ENCODE data around the gene INPP5D. TPM values are rescaled to one million over a fixed set of nuclear protein-coding genes. Genes with fewer than 3 reads are reported as not detected.

Gene INPP5D
- total and polyA plus RNA-seq, 2 of the 13 experiments (the other 11 are each of a cell fraction or from before 2014, with no cell fraction given): 16.7 to 18.0 TPM

- Histone ChIP-seq H3K9me3 (ENCODE audit: low read length) (no peaks in the 10 kb centered on the region), H4K20me1 (ENCODE audit: insufficient read depth, low read length) (no peaks in the 10 kb centered on the region), H3K79me2 (ENCODE audit: insufficient read depth, low read length) (no peaks in the 10 kb centered on the region), H3K4me3 (replicated peaks in 1 of 3; ENCODE audit: insufficient read depth in 1 of 3, low read depth in 2 of 3, low read length in 3 of 3) (no peak overlapping the region), H3K27me3 (ENCODE audit: control insufficient read depth in 1 of 2, insufficient read depth in 2 of 2, low read length in 2 of 2) (no peaks in the 10 kb centered on the region), H3K9ac (ENCODE audit: insufficient read depth, low read depth, low read length) (no peak overlapping the region), H3K27ac (ENCODE audit: extremely low read length, insufficient read depth, low read length) (no peak overlapping the region), H3K4me2 (ENCODE audit: low read depth, low read length) (no peak overlapping the region), H3K4me1 (ENCODE audit: insufficient read depth, low read length) (no peaks in the 10 kb centered on the region), H3K36me3 (replicated peaks in 1 of 2; ENCODE audit: control insufficient read depth in 1 of 2, insufficient read depth in 2 of 2, low read length in 2 of 2) (peaks cover 29 to 68% of the 10 kb centered on the region in 2 experiments; a peak in 4 of 5 replicates), H2AFZ (ENCODE audit: low read length) (no peak overlapping the region)
- 97% methylated on average over 11 of the region's 11 CpGs for WGBS (ENCODE audit: low lambda C conversion rate)
- BruUV-seq (replicated peaks): no TSS peak
- CTCF ChIA-PET (ENCODE audit: low intra/inter-chr PET ratio, low total read pairs): no interaction called here
- POLR2A ChIA-PET: no interaction called here
- FAIRE-seq (no peak), ATAC-seq (no peak), DNase-seq (ENCODE audit: low spot score) (no peak)
- in situ Hi-C loops (cut with HindIII; ENCODE audit: extremely low pct_ligation_motif_present, low pct_unique_long_range_greater_than_20kb) (no loop called here), intact Hi-C loops (cut with micrococcal nuclease; ENCODE audit: unreplicated experiment) (no loop called here)
- TF ChIP-seq GABPB1 (CRISPR knock-in tag; IDR thresholded peaks at IDR 0.05) (no peak), MBD4 (IDR thresholded peaks at IDR 0.05; ENCODE audit: borderline replicate concordance, low read length) (no peak), YEATS2 (CRISPR knock-in tag; IDR thresholded peaks at IDR 0.05; ENCODE audit: borderline replicate concordance) (no peak), ZNF629 (CRISPR knock-in tag; conservative IDR thresholded peaks at IDR 0.05) (no peak), PBX3 (CRISPR knock-in tag; IDR thresholded peaks at IDR 0.05; ENCODE audit: borderline replicate concordance) (no peak), ZNF569 (CRISPR knock-in tag; IDR thresholded peaks at IDR 0.05; ENCODE audit: borderline replicate concordance) (no peak), ZNF878 (CRISPR knock-in tag; IDR thresholded peaks at IDR 0.05) (no peak)
Measured at GRCh38 chr2:233161730-233162129, 101.6 kb downstream of the INPP5D start.

GRCh38 chr2:233162770-233163169, 102.6 kb downstream of the INPP5D start:
- no peak for FAIRE-seq
- ChIA-PET POLR2A (no interaction called here), CTCF (ENCODE audit: low intra/inter-chr PET ratio, low total read pairs) (no interaction called here)
- Histone ChIP-seq H3K4me1 (ENCODE audit: insufficient read depth, low read length) (no peaks in the 10 kb centered on the region), H3K36me3 (replicated peaks in 1 of 2; ENCODE audit: control insufficient read depth in 1 of 2, insufficient read depth in 2 of 2, low read length in 2 of 2) (peaks cover 29 to 61% of the 10 kb centered on the region in 2 experiments; a peak in 4 of 5 replicates), H3K4me3 (replicated peaks in 1 of 3; ENCODE audit: insufficient read depth in 1 of 3, low read depth in 2 of 3, low read length in 3 of 3) (no peak overlapping the region), H3K27ac (ENCODE audit: extremely low read length, insufficient read depth, low read length) (no peak overlapping the region), H3K9me3 (ENCODE audit: low read length) (no peaks in the 10 kb centered on the region), H3K4me2 (ENCODE audit: low read depth, low read length) (no peak overlapping the region), H3K79me2 (ENCODE audit: insufficient read depth, low read length) (no peaks in the 10 kb centered on the region), H3K9ac (ENCODE audit: insufficient read depth, low read depth, low read length) (no peak overlapping the region), H2AFZ (ENCODE audit: low read length) (no peak overlapping the region), H3K27me3 (ENCODE audit: control insufficient read depth in 1 of 2, insufficient read depth in 2 of 2, low read length in 2 of 2) (no peaks in the 10 kb centered on the region), H4K20me1 (ENCODE audit: insufficient read depth, low read length) (no peaks in the 10 kb centered on the region)
- no peak for ATAC-seq
- 96% methylated on average over 8 of the region's 8 CpGs for WGBS (ENCODE audit: low lambda C conversion rate)
- intact Hi-C loops (cut with micrococcal nuclease; ENCODE audit: unreplicated experiment): no loop called here
- no TSS peak for BruUV-seq (replicated peaks)
- in situ Hi-C loops (cut with HindIII; ENCODE audit: extremely low pct_ligation_motif_present, low pct_unique_long_range_greater_than_20kb): no loop called here
- no peak for DNase-seq (ENCODE audit: low spot score)
- TF ChIP-seq ARNT (IDR thresholded peaks at IDR 0.05) (no peak), ZNF207 (IDR thresholded peaks at IDR 0.05; ENCODE audit: borderline replicate concordance) (no peak), ZFP62 (CRISPR knock-in tag; IDR thresholded peaks at IDR 0.05) (no peak), SMAD1 (CRISPR knock-in tag; IDR thresholded peaks at IDR 0.05; ENCODE audit: borderline replicate concordance, low read depth) (no peak), TCF7 (IDR thresholded peaks at IDR 0.05; ENCODE audit: low read depth) (no peak), IRF9 (CRISPR knock-in tag; IDR thresholded peaks at IDR 0.05; ENCODE audit: borderline replicate concordance) (no peak), ZNF121 (CRISPR knock-in tag; IDR thresholded peaks at IDR 0.05) (no peak), EZH2 (conservative IDR thresholded peaks at IDR 0.05; ENCODE audit: low read depth, low read length) (no peak), ZHX1 (CRISPR knock-in tag; IDR thresholded peaks at IDR 0.05; ENCODE audit: low read depth) (no peak)
